Activated T-cell treated with anti-CD3 and anti-CD28 coated beads, Interleukin-2, amount 50 U/mL, for 48 hours (primary cell): ENCODE measurements around the gene DGKE.

Source experiments
- DNase-seq, 2 experiments: peaks; one replicate each; pipeline ENCODE4 v3.0.0-alpha.2; 2020

Gene DGKE

DNA sequence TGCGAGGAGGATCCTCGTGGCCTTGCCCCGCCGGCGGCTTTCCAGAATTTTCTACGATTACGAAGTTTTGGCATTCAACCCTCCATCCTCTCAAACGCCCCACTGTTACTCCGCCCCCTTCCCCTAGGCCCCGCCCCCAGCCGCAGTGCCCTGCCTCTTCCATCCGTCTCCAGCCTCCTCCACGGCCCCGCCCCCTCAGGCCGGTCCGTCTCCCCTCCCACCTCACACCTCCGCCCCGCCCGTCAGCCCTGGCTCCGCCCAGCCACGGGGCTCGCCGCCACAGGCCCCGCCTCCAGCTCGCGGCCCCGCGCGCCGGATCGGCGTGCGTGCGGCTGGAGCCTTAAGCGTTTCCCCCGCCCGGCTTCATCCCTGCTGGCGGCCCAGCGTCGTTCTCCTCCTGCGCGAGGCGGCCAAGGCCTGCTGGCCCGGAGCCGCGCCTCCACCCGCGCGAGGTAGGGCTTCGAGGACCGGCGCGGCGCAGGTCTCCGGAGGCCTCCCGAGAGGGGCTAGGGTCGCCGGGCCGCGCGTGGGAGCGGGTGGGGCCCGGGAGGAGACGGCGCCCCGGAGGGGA lies at the start of gene DGKE, which contains the start of gene C17orf67:
TSS of gene DGKE (plus strand) at position 343 of the 571 bp plus-strand sequence. CDS start 645 bp downstream, outside the sequence.
TSS of gene C17orf67 (minus strand) at position 112 of the 571 bp plus-strand sequence. CDS start 18,110 bp downstream, outside the sequence.
- DNase-seq: peak; percentile 99

DNA sequence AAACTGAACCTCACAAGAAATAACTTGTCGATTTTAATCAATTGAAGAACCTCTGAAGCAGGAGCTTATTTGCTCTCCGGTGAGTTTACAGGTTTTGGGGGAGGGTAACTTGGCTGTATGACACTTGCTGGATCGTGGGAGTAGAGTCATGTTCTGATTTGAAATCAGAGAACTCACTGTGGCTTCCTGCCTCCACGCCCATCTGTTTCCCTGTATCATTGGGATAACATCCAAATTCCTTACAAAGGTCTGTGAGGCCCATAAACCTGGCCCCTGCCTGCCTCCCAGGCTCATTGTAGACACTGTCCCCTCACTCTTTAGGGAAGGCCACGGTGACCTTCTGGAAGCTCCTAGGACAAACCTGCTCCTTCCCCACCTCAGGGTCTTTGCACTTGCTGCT lies 48.5 kb upstream of the DGKE start:
- peak in 1 of 2 experiments; percentile 22 for DNase-seq

DNA sequence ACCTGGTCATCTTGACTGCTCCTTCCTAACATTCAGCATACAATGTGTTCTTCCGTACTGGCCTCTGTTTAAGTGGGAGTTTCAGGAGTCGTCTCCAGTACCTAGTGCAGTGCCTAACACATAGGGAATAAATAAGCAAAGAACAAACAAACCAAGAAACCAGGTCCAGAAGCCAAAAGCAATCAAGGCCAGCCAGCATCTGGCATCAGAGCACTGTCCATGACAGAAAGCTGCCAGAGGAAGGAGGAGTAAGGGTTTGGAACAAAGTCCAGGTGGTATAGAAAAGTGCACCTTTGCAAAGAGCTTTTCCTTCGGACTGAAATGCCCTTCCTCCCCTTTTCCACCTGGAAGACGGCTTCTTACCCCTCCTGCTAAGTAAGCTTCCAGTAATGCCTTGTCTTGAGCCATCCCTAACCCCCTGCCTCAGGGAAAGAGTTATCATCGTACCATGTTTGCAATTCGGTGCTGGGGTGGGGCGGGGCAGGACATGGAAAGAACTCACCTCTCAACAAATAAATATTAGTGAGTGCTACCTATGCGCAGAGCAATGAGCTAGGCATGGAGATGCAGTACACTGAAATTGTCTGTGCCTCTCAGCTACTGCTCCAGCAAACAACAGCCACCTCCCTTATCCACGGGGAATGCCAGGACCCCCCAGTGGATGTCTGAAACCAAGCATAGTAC lies 47.8 kb upstream of the DGKE start:
- DNase-seq: peak in 1 of 2 experiments; percentile 22

DNA sequence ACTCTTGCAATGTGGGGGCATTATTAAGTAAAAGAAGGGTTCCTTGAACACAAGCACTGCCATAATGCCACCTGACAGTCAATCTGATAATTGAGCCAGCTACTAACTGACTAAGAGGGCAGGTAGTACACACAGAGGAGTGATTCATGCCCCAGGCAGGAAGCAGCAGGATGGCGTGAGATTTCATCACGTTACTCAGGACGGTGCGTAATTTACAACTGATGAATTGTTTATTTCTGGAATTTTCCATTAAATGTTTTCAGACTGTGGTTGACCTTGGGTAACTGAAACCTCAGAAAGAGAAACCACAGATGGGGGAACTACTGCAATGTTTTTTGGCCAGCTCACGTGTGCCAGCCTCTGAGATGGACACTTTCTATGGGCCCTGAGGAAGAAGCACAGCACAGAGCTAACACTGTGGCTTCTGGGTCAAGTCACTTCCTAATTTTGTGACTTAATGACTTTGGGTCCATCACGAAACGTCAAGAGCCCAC lies 46.9 kb upstream of the DGKE start:
- peak; percentile 62 to 67 for DNase-seq

DNA sequence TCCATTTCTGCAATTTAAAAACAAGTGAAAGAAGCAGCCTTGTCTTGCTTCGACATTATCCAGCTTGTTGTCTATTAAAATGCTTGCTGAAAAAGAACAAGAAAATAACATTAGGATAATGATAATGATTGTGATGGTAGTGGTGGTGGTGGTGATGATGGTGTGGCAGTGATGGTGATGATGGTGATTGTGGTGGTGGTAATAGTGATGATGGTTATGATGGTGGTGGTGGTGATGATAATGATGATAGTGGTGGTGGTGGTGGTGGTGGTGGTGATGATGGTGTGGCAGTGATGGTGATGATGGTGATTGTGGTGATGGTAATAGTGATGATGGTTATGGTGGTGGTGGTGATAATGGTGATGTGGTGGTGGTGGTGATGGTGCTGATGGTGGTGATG lies 41.7 kb upstream of the DGKE start:
- DNase-seq: no peak

DNA sequence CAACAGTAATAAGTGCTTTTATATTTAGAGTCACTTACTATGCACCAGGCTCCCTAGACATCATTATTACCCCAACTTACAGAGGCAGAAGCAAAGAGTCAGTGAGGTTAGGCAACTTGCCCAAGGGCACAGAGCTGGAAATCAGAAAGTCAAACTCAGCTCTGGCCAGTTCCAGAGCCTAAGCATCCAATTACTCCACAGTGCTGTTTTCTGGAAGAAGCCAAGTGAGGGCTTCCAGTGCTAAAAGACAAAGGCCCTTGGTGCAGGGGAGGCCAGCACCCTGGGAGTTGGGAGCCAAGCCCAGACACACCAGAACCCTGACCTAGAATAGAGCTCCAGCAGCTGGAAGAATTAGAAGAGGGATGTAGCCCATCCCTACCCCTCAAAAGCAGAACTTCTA lies 40.4 kb upstream of the DGKE start:
- no peak for DNase-seq

DNA sequence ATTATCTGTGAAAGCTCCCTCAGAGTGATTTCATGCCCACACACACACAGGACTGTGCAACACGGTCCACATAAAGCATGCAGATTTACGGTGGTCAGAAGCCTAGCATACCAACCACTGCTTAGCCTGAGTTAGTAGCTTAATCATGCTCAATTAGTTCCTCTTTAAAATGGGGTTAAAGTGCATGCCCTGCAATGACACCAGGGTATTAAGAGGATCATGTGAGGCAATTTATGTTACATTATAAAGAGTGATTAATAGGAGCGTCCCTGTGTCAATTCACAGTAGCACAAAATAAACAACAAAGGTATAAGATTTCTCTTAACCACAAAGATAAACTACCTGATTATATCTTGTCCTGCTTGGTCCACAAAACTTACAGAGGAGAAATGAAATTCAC lies 40.0 kb upstream of the DGKE start:
- no peak for DNase-seq

DNA sequence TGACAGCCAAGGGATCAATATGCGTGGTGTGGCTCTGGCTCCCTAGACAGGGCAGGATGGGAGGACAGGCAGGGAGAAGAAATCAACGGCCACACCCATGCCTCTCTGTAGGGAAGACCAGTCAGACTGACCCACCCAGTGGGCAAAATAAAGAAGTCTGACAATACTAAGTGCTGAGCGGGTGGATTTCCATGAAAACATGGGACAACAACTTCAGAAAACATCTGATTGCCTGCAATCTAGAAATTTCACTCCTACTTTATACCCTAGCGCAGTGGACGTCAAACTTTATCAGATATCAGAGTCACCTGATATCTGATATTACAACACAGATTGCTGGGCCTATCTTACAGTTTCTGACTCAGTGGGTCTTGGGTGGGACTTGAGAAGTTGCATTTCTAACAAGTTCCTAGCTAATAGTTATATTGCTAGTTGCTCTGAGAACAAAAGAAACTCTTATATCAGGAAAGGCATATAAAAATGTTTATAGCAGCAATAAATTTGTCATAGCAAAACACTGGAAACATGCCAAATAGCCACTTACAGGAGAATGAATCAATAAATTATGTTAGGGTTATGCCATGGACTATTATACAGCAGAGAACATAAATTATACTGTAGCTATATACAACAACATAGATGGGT lies 38.6 kb upstream of the DGKE start:
- no peak for DNase-seq

DNA sequence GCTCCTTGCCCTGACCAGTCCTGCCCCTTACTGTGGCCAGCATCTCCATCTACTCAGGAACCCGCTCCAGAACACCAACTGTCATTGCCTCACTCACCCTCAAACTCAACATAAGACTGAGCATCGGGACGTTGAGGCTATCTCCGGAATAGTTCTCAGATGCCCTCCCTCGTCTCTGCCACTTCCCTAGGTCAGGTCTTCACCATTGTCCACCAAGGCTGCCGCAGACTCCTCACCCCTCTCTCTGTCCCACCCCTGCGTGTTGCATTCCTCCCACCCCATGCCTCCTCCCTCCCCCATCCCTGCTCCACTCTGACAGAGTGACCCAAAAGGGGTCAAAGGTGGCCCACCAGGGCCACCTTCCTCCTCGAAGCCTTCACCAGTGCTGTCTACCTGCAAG lies 37.4 kb upstream of the DGKE start:
- DNase-seq: no peak

DNA sequence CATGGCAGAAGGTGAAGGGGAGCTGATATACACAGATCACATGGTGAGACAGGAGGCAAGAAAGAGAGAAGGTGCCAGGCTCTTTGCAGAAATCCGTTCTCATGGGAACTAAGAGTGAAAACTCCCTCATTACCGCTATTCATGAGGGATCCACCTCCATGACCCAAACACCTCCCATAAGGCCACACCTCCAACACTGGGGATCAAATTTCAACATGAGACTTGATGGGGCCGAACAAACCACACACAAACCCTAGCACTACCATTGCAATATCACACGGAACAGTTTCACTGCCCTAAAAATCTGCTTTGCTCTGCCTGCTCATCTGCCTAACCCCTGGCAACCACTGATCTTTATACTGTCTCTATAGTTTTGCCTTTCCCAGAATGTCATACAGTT lies 35.0 kb upstream of the DGKE start:
- DNase-seq: no peak

DNA sequence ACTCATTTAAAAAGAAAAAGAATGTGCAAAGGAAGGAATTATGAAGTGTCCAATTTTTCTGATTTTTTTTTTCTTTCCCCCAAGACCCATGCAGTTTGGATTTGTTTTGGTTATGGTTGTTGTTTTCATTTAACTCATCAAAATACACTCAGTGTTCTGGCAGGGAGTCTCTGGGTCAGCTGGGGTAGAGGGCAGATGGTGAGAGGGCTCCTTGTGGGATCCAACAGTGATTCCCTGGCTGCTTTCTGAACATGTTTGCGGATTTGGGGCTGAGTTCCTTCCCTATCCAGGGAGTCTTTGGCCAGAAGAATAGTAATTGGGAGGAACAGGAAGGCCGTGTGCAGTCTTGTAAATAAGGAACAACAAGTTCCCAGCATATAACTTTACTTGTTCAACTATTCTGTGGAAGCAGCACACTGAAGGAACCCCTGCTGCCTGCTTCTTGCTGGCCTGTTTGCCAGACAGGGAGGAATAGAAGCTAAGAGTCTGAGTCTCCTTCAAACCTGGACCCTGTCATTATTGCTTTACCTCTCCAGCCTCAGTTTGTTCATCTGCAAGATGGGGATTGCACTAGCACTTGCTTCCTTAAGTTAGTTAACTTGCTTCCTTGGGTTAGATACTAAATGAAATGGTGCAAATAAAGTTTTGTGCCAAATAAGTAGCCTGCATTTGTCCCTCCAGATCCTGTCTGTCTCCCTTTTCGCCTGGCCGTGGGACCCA lies 32.3 kb upstream of the DGKE start:
- DNase-seq: no peak

DNA sequence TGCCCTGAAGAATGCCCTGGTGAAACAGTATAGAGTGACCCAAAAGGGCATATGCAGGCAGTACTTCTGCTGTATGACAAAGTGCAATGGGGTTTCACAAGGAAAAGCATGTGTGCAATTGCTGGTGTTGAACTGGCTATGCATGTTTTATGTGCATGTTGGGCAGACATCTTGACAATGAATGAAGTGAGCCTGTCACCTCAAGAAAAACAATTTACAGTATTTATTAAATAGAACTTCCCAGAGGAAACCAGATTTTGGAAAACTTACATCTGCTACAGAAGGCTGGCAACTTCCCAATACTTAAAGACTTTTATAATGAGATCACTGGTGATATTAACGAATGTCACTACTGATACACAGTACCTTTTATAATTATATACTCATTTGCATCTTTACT lies 30.9 kb upstream of the DGKE start:
- no peak for DNase-seq

DNA sequence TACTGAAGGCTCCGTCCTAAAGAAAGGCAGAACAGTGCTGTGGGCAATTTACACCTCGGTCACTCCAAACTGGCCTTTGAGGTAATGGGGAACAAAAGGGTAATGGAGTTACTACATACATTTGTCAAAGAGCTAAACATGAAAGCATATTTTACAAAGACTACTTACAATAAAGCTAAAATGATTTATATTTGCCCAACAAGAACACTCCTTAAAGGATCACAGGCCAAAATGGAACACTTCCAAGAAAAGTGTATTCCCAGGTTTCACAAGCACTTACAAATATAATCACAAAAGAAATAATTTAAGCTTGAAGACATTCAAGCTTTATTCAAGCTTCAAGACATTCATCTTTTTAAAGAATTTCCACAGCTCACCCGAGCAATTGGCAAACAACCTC lies 29.5 kb upstream of the DGKE start:
- no peak for DNase-seq

DNA sequence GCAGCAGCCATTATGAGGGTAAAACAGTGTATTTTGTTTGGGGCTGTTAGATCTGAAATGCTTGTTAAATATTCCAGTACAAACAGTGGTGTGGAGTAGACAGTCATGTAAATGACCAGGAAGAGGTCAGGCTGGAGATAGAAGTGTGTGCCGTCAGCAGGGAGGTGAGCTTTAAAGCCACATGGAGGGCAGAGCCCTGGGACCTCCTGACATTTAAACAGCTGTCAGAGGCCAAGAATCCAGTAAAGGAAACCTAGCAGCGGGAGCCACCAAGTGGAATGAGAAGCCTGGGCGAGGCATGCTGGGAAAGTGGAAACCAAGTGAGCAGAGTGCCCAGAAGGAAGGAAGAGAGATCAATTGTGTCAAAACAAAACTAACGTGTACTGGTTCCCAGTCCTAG lies 27.0 kb upstream of the DGKE start:
- DNase-seq: no peak

DNA sequence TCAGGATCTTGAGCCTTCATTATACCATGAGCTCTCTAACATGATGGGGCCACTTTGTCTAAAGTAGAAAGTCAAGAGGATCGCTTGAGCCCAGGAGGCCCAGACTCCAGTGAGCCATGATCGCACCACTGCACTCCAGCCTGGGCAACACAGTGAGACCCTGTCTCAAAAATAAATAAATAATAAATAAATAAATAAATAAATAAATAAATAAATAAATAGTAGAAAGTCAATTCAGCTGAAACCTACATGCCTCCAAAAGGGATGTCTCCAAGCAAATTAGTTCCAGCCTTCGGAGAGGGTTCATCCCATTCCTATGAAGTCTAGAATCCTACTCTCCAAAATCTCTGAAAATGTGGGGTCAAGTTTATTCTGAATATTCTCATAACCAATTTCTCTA lies 26.2 kb upstream of the DGKE start:
- DNase-seq: no peak

DNA sequence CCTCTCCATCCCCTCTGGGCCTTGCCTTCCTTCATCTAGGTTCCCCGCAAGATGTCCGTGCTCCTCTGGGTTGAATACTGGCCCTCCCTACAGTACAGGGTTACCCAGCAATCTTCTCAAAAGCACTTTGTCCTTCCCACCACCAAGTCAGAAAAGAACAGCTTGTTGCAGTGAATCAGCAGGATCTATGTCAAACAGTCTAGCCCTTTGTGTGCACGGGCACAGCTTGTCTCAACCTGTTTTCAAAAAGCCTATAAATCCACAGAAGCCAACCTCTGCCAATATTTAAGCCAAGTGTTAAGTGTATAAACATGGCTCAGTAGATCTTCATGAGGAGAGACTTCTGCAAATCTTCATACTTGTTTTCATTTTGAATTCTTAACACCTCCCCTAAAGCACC lies 25.4 kb upstream of the DGKE start:
- no peak for DNase-seq

DNA sequence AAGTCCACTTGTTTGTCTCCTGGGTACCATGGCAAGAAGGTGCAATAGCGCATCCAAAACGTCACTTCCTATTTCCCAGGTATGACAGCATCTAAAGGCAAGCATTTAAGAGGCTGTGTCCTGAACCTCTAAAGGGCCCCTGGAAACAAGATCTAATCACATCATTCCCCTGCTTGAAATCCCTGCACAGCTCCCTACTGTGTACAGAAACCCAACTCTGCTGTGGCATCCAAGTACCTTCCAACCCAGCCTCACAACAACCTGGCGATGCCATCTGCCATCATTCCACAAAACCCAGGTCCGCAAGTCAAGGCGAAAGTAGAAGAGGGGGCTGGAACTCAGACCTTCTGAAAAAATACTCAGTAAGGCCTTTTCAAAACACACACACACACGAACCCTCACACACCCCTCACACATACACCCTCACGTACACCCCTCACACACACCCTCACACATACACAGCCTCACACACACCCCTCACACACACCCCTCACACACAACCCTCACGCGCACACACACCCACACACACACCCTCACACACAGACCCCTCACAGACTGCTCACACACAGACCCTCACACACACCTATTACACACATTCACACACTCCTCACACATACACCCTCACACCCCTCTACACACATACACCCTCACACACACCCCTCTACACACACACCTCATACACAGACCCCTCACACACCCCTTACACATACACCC lies 24.7 kb upstream of the DGKE start:
- DNase-seq: no peak

DNA sequence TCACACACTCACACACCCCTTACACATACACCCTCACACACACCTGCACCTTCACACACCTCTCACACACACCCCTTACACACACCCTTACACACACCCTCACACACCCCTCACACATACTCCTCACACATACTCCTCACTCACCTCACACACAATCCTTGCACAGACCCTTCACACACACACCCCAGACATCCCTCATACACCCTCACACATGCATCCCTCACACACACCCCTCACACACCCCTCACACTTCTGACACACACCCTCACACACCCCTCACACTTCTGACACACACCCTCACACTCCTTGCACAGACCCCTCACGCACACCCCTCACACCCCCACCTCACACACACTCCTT lies 24.2 kb upstream of the DGKE start:
- no peak for DNase-seq

DNA sequence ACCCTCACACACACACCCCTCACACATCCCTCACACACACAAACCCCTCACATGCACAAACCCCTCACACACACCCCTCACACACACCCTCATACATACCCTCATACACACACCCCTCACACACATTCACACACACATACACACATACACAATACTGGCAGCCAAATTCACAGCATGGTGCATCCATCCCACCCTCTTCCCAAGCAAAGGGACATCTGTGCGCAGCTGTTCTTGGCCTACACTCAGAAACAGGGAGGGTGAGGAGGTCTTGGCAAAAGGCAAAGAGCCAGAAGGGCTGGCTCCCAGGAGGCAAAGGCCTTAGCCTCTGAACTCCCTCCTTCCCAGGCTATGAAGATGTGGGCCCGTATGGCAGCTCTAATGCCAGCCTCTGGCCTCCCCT lies 23.6 kb upstream of the DGKE start:
- DNase-seq: peak in 1 of 2 experiments; percentile 4

DNA sequence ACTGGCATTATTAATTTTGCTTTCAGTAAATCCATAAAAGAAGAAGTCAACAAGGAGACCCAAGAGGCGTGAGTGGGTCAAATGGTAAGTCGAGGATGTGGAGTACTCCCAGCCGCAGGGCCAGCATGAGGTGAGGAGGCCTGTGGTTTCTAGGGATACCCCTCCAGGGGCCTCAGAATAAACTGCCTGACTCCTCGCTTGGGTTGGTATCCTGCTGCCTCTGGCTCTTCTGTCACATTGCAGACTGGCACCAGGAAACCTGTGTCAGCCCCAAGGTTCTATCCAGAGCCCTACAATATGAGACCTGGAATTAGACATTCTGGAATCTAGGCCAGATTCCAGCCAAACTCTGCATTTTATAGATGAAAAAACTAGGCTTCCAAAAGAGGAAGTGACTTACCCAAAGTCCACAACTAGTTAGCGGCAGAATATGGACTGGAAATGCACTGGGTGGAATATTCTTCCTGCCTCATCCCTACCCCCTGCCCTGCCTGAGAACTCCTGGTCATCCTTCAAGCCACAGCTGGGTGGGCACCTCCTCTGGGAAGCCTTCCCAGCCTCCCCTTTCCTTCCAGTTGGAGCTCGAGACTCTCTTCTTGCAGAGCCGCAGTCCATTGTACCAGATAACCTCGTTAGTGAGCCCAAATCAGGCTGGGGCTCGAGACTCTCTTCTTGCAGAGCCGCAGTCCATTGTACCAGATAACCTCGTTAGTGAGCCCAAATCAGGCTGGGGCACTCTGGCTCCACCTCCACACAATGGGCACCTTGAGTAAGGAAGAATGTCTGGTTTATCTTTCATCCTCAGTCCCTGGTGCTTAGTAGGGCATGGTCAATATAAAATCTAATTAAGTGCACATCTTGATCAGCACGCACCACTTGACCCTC lies 22.8 kb upstream of the DGKE start:
- no peak for DNase-seq

DNA sequence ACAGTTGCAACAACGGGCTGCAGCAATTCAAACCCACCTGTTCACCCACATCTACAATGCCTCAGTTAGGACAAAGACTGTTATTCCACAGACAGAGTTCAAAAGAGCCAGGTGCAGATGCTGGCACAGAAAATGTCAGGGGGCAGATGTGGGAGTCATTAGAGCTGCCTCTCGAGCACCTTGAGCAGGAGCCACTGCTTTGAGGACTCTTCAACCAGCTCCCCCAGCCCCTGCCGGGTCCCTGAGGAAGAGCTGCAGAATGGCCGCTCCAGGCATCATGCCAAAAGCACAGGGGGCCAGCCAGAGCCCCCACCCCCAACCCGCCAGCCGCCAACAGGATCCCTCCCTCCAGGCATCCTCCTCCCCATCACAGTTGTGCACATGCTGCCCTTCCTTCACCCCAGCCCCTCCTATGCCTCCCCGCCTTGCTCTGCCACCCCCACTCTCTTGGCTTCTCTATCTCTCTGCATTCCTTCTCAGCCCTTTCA lies 21.0 kb upstream of the DGKE start:
- no peak for DNase-seq

DNA sequence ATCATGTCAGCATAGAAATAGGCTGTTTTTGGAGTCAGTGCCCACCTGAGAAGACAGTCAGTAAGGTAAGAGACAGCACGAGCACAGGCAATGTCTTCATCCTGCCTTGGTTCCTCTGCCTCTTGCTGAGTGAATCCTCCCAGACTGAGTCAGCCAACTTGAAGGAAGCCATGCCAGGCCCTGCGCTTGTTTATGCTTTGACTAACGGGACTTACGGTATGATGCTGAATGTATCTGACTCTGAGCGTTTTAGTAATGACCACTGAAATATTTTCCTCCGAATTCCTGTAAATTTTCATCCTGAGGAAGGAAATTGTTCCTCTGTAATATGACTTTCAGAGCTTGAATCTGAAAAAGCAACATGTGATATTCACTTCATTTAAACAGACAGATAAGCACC lies 18.2 kb upstream of the DGKE start:
- no peak for DNase-seq
